SKM-1 treated with dmso at 0.1 percent for 144 hours (cell line): ENCODE data around the gene SCO1.
"Not testable (repeated sequence)": the region's sequence is repeated elsewhere in the genome, so short reads cannot be mapped to it uniquely, and the experiment has no call there.

Source experiments
- DNase-seq: peaks from one replicate; lab custom pipeline; 2025; ENCODE audit not compliant: unreplicated experiment; lab: John Stamatoyannopoulos, UW

The SCO1 gene

DNA sequence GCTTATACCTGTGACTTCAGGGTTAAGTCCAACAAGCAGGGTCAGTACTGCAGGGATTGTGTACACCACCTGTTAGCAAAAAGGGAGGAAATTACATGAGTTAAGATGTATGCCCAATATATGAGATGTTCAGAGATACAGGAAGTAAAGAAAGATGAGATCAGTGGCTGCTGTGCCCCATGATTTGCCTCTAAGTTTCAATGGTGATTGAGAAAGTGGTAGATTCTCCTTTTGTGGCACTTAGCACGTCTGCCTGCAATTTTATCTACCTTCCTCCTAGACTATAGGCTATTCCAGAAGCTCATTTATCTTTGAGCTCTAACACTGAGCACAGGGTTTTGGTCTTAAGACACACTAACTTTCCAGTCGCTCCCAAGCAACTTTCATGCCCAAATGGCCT, 28.9 kb upstream of the SCO1 start:
- no peak for DNase-seq

DNA sequence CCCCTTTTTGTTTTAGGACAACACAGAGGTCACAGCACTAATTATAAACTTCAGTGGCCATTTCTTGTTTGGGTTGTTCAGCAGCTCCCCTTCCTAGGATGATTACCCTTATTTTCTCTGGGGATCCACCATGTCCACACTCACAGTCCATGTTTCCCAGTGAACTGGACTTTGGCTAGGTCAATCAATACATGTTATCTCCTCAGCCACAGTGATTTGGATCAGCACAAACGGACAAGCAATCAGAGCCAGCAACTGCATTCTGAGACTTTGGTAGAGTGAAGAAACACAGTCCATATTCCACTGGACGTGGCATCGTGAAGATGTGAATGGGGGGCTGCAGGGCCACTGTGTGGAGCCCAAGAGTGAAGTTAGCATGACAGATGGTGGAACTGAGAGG, 27.9 kb upstream of the SCO1 start:
- DNase-seq, result no peak

DNA sequence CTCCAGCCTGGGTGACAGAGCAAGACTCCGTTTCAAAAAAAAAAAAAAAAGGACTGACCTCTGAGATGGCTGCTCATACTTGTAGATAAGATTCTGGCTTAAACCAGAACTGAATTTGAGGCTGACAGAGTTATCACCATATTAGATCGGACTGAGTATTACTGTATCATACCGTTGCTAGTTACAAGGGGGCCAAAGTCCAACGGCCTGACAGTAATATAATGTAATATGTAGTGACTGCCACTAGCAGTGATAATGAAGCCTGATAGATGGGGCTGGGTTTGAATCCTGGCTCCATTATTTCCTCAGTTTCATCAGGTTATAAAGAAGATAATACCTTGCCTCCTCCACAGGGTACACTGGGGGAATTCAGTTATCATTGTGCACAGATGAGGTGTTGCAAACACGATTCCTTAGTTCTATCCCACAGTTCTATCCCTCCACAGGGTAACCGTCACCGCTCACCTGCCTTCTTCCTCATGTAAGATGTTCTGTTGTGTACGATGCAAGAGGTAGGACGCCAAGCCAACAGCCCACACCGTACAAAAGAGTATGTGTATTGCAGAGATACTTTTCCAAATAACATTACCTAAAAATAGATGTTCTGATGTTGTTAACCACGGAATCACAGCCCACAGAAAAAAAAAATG, 27.3 kb upstream of the SCO1 start:
- no peak for DNase-seq

DNA sequence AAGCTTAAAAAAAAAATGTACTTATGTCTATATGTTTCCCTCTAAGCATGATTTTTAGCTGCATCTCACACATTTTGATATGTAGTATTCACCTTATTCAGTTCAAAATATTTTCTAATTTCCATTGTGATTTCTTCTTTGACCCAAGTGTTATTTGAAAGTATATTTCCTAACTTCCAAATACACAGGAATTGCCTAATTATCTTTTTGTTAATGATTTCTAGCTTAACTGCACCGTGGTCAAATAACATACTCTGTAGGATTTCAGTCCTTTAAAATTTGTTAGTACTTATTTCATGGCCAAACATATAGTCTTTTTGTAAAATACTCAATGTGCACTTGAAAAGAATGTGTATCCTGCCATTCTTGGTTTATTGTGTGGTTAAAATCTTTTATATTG, 21.2 kb upstream of the SCO1 start:
- no peak for DNase-seq

DNA sequence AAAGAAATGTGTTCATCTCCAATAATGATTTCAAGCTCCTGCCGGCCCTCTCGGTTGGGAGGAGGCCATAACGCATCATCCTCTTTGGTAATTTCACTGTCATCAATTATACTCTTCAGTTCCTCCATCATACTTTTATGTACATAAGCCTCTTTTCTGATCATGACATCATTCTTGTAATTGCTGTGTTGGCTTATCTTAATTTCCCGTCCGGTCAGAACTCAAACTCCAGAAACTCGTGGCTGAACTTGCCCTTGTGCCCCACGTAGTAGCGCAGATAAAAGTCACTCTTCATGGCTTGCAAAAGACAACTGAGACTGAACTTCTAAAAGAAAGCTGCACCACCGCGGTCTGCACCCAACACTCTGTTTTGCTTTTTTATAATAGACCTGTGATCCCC, 18.9 kb upstream of the SCO1 start:
- DNase-seq, result no peak

DNA sequence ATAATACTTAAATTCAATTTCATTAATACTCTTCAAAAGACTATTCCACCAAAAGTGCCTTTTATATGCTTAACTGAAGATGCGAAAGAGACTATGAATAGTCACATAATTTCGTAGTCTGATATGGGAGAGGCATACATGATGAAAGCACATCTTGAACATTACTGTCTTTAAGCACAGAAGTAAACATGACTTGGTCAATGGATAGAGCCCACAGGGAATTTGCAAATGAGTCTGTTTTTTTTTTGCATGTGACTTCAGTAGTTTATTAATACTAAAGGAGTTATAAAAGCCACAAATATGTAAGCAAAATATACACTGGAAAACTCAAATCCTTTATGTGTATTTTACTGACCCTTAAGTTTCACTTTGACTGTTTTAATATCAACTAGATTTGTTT, 16.0 kb upstream of the SCO1 start:
- DNase-seq, result no peak

DNA sequence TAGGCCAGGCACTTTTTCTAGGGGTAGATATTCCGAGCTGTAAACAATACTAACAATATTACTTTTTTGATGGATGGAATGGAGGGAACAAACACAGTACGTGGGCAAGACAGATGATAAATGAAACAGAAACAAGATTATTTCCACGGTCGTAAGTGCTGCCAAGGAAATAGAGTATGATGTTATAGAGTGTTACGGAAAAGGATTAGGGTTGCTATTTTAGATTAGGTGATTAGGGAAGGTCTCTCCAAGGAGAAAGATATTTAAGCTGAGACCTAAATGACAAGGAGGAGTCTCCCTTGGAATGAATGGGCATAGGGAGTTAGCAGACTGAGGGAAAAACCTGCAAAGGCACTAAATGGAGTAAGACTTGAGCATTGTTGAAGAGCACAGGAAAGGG, 8.4 kb upstream of the SCO1 start:
- DNase-seq, result no peak

DNA sequence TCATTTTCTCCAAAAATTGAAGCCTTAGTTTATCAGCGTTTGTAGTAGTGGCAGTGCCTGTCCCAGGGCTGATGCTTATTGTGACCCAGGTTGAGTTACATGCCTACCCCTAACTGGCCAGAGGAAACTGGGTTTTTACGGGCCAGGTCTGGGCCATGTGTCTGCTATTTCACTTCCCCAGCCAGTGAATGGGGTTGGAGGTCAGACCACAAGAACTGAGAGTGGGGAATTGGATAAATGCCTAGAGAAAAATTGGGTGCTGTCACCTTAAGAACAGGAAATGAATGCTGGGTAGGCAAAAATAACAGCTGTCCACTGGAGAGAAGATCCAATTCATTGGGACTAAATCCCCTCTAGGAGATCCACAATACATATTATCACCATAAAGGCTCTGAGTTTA, 5.2 kb upstream of the SCO1 start:
- DNase-seq, result no peak

DNA sequence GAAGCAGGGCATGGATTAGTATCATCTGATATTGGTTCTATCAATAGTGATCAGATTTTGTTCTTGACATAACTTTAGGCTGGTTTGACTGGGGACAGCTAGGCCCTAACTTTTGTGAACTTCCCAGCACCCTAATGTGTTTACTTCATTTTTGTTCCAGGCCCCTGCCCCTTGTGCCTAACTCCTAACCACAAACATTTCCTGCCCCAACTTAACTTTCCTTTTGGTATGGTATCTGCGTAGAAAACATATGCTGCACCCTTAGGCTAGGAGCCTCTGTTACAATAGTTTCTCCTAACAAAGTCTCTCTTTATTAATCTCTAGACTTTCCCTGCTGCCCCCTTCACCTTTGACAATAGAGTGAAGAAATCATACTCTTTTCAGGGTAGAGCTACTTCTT, 2.5 kb upstream of the SCO1 start:
- no peak for DNase-seq

DNA sequence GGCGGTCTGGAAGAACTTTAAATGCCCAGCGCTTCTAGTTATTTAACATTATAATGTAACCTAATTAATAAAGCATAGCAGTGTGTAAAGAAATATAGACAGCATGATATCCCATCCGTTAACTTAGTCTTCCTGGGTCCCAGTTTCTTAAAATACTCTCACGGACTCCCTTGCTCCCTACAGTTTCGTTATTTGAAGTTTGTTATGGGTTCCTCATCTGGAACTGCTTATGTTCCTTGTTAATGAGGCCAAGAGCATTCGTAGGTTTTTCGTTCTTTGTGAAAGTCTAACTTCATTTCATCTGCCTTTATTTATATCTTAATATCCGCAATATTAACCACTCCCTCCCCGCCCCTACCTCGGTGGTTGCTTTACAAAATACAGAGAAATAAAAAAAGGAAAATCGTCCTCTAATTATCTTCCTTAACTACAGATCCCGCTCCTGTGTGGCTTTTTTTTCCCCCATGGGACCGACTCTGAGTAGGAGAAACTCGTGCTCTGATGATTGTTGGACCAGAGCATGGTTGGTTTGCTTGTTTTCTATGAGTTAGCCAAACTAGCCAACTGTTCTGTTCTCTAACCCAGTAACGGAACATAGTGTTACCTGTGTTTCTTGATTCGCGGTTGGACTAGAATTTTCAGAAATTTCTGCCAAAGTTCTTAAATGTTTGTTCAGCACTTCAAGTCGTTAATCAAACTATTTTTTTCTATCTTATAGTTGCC, 924 bp upstream of the SCO1 start:
- no peak for DNase-seq

DNA sequence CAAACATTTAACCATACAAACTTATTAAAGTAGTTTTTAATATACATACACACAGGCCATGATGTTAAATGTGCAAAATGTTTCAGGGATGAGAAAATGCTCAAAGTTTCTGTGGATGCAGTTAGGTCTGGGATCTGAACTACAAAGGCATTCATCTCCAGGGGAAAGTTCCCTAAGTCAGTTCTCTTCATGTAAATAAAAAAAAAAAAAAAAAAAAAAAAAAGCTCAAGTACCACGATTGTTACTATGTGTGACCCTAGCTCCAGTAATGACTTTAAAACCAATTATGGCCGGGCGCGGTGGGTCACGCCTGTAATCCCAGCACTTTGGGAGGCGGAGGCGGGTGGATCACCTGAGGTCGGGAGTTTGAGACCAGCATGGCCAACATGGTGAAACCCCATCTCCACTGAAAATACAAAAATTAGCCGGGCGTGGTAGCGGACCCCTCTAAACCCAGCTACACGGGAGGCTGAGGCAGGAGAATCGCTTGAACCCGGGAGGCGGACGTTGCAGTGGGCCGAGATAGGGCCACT, 1.4 kb downstream of the SCO1 start:
- not testable (repeated sequence) for DNase-seq

DNA sequence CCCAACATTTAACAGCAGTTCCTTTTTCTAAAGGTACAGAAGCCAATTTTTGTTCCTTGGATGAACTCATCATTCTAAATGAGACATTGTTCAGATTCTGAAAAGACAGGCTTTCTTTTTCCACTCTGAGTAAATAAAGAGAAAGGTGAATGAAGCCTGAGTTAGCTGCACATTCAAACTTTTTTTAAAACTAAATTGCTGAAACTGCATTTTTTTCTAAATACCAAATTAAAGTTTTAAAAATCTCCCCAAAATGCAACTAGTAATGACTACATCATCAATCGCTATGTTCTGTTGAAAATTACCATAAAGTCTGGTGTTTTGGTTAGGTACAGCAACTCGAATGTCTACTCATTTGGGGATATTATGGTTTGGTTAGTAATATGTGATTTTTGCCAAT, 9.8 kb downstream of the SCO1 start:
- no peak for DNase-seq

DNA sequence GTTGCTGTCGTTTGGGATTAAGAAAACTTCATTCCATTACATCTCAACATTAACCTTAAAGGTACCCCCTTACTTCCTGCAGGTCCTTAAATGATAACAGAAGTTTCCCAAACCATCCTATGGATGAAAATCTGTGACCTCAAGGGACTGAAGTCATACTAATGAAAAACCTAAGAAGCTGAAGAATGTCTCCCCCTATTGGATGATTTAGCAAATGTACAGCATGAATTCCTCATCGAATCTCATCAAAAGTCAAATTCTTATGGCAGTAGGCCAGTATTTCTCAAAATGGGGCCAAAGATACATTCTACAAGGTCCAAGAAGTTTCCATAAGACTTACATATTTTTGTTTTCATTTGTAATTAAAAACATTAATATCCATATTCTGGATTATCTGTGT, 13.5 kb downstream of the SCO1 start:
- no peak for DNase-seq

DNA sequence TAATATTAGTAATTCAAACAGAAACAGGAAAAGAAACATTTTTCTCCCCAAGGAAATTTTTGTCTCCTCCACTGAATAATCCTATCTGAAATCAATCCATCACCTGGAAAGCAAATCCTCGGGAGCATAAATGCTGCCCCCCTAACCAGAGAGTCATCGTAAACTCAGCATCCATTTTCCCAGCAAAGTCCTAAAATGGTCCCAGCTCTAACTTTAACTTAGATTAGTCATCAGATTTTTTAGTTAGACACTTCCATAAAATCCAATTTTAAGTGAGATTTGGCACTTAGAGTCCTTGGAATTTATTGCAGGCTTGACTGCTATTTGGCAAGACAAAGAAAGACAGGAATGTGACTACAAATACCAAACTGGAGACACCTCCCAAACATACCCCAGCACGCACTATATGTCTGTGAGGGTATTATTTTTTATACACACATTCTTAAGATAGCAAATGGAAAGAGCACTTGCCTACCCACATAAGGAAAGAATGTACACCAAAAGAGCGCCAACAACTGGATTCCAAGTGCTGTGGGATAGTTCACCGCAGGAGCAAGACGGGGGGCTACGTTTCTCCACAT, 15.4 kb downstream of the SCO1 start:
- DNase-seq, result no peak

DNA sequence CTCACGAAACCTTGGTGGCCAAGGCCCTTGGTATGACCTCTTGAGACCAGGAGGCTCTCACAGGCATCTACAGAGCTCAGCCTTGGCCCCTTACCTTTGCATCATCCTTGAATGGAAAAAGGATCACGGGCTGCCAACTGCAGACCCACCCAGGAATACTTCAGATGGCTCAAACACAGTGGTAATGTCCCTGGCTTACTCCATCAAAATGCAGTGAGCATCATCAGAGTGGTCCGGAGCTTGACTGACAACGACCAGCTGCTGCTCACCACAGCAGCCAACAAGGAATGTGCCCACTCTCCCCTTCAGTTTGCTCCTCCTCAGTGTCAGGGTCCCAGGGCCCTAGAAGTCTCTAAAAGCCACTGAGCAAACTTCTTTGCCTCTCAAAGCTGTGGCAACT, 22.6 kb downstream of the SCO1 start:
- DNase-seq, result no peak

DNA sequence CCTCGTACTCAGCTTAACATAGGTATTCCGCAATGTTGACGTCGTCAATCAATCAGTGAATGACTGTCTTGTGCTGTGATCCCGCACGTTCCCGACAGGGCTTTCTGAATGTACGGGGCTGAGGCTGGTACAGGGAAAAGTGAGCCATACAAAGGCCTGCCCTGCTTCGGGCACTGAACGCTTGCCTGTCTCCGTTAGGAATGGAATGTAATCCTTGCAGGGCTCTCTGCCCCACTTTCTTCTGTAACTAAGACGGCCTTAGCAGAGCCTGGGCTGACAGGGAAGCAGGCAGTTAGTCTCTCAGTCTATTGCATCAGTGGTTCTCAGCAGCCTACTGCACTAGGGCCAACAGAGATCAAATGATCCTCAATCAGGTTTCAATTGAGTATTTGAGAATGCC, 24.0 kb downstream of the SCO1 start:
- no peak for DNase-seq

DNA sequence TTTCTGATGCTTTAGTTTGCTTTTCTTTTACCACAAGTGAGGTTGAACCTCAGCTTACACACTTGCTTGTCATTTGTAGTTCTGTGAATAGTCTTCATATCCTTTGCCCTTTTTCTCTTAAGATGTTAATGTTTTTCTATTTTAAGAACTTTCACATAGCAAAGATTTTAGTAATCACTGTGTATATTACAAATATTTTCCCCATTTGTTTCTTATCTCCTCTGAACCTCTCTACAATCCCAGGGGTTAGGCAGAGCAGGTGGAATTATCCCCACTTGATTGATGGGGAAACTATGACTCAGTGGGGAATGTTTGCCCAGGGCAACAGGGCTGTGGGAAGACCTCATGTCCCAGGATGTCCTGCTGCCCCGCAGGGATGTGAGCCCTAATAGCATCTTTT, 28.6 kb downstream of the SCO1 start:
- DNase-seq, result no peak

DNA sequence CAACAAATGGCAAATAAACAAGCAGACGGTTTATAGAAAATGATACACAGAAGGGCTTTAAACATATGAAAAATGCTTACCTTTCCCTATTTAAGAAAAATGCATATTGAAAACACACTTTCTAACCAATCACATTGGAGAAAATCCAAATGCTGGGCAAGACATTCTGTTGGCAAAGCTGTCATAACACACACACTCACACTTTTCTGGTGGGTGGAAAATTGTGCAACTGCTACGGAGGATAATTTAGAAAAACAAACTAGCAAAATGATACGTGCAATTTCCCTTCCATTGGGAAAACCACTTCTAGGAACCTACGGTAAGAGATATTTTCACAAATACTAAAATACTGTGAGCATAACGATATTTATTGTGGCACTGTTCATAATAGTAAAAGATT, 30.4 kb downstream of the SCO1 start:
- DNase-seq, result no peak

DNA sequence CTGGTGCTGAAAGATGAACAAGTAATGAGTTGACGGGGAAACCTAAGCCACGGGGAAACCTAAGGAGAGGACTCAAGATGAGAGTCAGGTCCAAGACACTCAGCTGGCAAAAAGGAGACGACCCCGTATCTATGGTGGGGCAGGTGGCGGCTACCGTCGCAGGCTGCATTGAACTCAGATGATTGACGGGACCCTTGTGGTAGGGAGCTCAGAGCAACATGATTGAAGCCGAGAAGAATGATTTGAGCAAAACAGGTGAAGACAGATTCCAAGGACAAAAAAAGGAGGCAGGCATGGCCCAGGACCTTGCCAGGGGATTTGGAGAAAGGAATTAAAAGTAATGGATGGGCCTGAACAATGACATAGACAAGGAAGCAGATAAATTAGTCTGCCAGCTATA, 32.8 kb downstream of the SCO1 start:
- no peak for DNase-seq

DNA sequence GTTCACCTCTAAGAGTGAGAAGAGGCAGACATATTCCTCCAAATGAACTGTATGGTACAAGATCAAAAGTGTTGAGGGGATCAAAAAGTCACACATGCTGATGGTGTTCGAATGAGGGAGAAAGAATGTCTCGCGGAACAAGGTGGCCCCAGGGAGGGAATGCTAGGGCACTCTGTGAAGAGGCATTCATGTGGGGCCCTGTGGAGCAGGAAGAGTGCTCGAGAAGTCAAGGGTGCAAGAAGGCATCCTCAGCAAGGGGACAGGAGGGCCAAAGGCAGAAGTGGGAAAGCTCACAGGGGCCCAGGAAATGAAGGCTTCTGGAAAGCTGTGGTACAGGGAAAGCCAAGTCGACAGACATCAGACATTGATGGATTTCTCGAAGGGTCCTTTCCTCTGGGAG, 34.1 kb downstream of the SCO1 start:
- DNase-seq, result no peak

DNA sequence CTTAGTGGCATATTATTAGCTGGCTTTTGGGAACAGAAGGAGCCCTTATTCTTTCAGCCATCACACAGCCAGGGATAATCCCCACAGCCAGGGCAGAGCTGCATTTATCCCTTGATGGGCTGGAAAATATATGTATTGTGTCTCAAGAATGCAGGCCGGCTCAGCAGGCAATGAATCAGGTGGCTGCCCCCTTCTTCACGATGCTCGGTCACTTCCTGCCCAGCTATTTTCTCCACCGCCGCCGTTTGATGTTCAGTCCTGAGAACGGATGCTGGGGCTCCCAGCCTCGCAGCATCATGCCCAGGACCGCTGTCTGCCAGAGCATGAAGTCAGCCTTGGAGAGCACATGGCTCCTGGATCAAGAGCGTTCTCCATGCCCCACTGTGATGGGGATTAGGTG, 35.9 kb downstream of the SCO1 start:
- DNase-seq, result no peak

DNA sequence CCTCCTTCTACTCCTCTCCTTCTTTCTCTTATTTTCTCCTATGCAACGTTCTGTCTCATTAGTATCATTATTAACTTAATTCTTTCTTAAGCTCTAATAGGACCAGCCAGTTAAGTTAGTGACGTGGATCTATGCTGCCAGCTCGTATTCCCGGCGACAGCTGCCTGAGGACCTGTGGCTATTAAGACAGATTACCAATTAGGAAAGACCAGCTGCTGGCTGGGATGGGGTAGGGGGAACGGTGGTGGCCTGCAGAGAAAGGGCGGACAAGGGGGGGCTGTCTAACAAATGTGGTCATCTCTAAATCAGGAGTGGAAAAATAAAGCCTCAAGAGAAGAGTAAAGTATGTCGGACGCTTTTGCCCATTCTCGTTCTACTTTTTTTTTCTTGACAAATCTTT, 39.5 kb downstream of the SCO1 start:
- DNase-seq, result no peak

DNA sequence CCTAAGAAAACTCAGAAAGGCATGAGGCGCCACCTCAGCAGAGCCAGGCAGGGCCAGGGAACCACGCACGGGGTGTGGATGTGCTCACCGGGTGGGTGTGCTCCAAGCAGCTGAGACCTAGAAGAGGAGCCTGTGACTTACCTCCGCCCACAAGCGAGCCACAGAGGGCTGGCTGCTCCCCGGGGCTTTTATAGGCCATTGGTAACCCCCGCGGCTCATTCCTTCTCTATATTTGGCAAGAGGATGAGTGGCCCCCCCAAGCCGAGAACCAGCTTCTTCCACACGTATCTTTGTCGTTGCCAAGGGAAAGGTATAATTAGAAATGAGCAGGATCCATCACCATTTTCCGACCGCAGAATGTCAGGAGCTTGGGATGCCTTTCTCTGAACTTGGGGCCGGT, 40.2 kb downstream of the SCO1 start, which contains the start of gene MYH3:
MYH3 (minus strand) TSS at position 162 of the 400 bp plus-strand sequence. CDS start 2,245 bp downstream, outside the sequence.
- DNase-seq, result no peak
